22Rv1 (cell line): ENCODE data around the gene LEMD1.

Source experiments
- H3K27ac ChIP-seq: fragments of 450-650 bp; 2 replicates; pipeline ENCODE4 v1.5.1; 2017
- ZFX ChIP-seq: fragments of 450-650 bp; IDR thresholded peaks from 2 replicates; pipeline ENCODE4 v1.6.1; 2017; ENCODE audit warnings: antibody characterized with exemption, borderline replicate concordance
- TF ChIP-seq, protein P1 (sequence below): fragments of 450-650 bp; IDR thresholded peaks from 2 replicates; pipeline ENCODE4 v1.5.1; 2017; ENCODE audit warnings: mild to moderate bottlenecking

The LEMD1 gene

GRCh38 chr1:205451202-205451601 lies 29.3 kb upstream of the LEMD1 start:
- H3K27ac ChIP-seq: no peak overlapping the region
- TF ChIP-seq, protein P1, sequence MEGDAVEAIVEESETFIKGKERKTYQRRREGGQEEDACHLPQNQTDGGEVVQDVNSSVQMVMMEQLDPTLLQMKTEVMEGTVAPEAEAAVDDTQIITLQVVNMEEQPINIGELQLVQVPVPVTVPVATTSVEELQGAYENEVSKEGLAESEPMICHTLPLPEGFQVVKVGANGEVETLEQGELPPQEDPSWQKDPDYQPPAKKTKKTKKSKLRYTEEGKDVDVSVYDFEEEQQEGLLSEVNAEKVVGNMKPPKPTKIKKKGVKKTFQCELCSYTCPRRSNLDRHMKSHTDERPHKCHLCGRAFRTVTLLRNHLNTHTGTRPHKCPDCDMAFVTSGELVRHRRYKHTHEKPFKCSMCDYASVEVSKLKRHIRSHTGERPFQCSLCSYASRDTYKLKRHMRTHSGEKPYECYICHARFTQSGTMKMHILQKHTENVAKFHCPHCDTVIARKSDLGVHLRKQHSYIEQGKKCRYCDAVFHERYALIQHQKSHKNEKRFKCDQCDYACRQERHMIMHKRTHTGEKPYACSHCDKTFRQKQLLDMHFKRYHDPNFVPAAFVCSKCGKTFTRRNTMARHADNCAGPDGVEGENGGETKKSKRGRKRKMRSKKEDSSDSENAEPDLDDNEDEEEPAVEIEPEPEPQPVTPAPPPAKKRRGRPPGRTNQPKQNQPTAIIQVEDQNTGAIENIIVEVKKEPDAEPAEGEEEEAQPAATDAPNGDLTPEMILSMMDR: no peak
- TF ChIP-seq ZFX: no peak

DNA sequence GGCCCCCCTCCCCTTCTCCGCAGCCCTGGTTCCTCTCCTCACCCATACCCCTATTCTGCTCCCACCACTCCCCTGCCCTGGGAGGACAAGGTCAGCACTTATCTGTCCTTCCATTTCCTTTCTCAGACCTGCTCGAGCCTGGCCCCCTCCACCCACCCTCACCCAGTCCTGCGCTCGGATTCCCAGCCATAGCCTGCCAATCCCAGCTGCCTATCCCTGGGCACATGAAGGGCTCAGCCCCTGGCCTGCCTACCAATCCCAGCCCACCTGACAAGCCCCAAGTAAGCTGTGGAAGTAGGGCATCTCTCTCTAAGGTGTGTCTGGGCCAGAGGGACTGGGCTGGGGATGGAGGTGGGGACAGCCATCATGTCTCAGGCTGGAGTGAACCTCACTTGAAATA lies 28.6 kb upstream of the LEMD1 start:
- H3K27ac ChIP-seq: no peak overlapping the region
- TF ChIP-seq ZFX: no peak
- TF ChIP-seq, protein P1: no peak

- H3K27ac ChIP-seq: no peak overlapping the region
- no peak for TF ChIP-seq ZFX
- TF ChIP-seq, protein P1: no peak
Measured at GRCh38 chr1:205449750-205450443, 28.0 kb upstream of the LEMD1 start.

DNA sequence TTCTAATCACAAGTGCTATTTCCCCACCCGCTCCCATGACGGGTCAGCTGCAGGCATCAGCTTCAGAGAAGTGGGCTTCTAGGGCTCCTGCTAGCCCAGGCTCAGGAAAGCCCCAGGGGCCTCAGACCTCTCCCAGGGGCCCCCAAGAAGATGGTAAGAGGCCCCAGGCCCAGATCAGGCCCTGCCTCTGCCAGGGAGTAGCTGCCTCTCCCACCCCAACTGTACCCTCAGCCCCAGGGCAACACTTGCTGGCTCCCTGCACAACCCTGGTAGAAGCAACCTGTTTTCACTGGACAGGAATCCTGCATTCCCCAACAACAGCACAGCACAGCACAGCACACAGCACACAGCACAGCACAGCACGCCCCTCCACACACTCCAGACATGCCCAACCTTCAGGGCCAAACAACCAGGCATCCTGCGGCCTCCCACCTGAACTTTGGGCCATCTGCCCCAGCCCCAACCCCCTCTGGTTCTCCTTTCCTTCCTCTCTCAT lies 27.4 kb upstream of the LEMD1 start:
- no peak overlapping the region for H3K27ac ChIP-seq
- TF ChIP-seq, protein P1: no peak
- no peak for TF ChIP-seq ZFX

DNA sequence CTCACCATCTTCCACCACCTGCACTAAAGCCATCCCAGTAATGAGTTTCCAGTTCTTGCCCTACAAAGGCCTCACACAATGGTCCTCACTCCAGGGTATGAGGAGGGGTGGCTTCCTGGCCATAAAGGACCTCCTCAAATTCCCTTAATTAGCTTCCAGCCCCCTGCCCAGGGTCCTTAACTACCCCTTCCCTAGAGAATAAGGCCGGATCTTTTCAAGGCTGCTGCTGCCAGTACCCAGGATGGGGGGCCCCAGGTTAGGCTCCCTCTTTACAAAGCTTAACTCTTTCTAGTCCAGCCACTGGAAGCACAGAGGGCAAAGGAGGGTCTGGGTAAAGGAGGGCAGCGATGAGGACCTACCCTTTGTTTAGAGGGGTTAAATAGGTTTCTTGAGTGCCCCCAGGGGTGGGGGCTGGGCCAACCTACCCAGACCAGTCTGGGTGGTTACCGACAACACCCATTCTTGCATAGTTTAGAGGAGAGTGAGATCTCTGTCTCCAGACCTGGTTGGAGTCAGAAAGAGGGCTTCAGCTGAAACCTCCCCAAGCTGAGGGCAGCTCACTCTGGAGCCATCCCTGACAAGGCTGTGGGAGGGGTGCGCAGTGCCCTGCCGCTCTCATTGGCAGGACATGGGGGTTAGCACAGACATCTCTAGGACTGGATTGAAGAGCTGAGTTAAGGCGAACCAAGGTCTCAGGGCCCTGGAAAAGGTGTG lies 26.8 kb upstream of the LEMD1 start:
- no peak overlapping the region for H3K27ac ChIP-seq
- TF ChIP-seq, protein P1: no peak
- no peak for TF ChIP-seq ZFX

- TF ChIP-seq, protein P1: no peak
- TF ChIP-seq ZFX: no peak
- H3K27ac ChIP-seq: no peak overlapping the region
Measured at GRCh38 chr1:205447457-205448341, 25.8 kb upstream of the LEMD1 start.
